ENCODE measurements around the gene GSE1.

Gene GSE1

DNA sequence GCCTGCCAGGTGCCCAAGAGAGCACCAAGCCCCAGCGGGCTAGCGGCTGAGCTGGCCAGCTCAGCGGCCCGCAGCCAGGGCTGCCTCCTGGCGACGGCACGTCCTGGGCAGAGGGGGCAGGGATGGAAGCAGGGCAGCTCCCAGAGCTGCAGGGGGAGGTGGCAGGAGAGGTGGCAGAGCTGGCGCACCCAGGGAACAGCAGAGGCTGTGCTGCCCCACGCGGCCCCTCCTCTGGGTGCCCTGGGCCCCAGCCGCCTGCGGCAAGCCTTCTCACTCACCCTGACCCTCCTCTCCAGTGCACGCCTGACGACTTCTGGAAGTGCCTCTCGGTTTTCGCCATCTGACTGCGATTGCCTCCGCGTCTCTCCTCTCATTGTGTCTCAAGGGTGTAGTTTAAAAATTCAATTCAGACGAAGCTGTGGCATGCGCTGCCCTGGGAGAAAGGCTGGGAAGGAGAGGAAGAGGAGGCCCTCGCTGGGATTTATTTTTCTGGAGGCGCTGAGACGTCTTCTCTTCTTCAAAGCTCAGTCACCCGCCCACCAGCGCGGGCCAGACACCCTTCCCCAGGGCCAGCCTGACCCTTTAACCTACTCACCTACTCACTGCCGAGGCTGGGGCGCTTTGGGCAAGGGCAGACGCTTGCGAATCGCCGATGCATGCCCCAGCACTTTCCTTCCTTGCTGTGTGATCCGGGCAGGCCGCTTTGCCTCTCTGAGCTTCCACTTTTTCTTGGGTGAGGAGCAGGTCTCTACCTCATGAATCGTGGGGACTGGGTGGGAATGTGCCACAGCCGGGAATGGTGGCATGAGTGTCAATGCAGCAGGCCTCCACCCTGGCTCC is 24.9 kb downstream of the GSE1 start:
- H3K36me3 ChIP-seq (ENCODE audit: control insufficient read depth in 1 of 2, insufficient read depth in 2 of 2, low read depth in 1 of 2, low read length in 2 of 2): peaks cover 0 to 89% of the 10 kb centered on the region in 2 experiments
- no peak overlapping the region for H3K14ac ChIP-seq (ENCODE audit: low read length in 2 of 2)
- H3K4me3 ChIP-seq (ENCODE audit: insufficient read depth in 1 of 2, low read depth in 1 of 2, low read length in 2 of 2): no peak overlapping the region
- H4K8ac ChIP-seq (ENCODE audit: low read length): peak overlapping the region; percentile 51
- H2BK5ac ChIP-seq (ENCODE audit: low read depth, low read length, poor library complexity, severe bottlenecking): no peak overlapping the region
- no peak overlapping the region for H2AFZ ChIP-seq (ENCODE audit: low read depth, low read length)
- H3K18ac ChIP-seq (ENCODE audit: low read depth in 1 of 2, low read length in 2 of 2): no peak overlapping the region
- H2BK12ac ChIP-seq (ENCODE audit: low read length in 2 of 2): no peak overlapping the region
- peaks cover 61% of the 10 kb centered on the region for H3K79me1 ChIP-seq (replicated peaks; ENCODE audit: low read length, poor library complexity, severe bottlenecking)
- peaks cover 42% of the 10 kb centered on the region for H3K4me1 ChIP-seq (ENCODE audit: control insufficient read depth, insufficient read depth, low read depth, low read length)
- DNase-seq: no peak
- WGBS: 95% methylated on average over 25 of the region's 37 CpGs
- H2BK120ac ChIP-seq (ENCODE audit: low read depth, low read length): no peak overlapping the region
- no peak overlapping the region for H3K27ac ChIP-seq (ENCODE audit: low read length, poor library complexity, severe bottlenecking)
- H2BK15ac ChIP-seq (ENCODE audit: low read depth, poor library complexity, severe bottlenecking): no peak overlapping the region
- H3K23ac ChIP-seq (ENCODE audit: low read length in 2 of 2): no peak overlapping the region
- no peak overlapping the region for H2AK5ac ChIP-seq (ENCODE audit: low read length, severe bottlenecking)
- no peak overlapping the region for H4K91ac ChIP-seq (ENCODE audit: low read length)
- no peaks in the 10 kb centered on the region for H3K9me3 ChIP-seq (ENCODE audit: control insufficient read depth, low read length)
- no peaks in the 10 kb centered on the region for H3K27me3 ChIP-seq (ENCODE audit: control insufficient read depth in 1 of 2, insufficient read depth in 1 of 2, low read length in 2 of 2)
- H3K9ac ChIP-seq (ENCODE audit: low read length): no peak overlapping the region
- H3K4ac ChIP-seq (ENCODE audit: low read depth in 1 of 2, low read length in 2 of 2): no peak overlapping the region
- no peak overlapping the region for H3K4me2 ChIP-seq (ENCODE audit: low read length, poor library complexity, severe bottlenecking)

DNA sequence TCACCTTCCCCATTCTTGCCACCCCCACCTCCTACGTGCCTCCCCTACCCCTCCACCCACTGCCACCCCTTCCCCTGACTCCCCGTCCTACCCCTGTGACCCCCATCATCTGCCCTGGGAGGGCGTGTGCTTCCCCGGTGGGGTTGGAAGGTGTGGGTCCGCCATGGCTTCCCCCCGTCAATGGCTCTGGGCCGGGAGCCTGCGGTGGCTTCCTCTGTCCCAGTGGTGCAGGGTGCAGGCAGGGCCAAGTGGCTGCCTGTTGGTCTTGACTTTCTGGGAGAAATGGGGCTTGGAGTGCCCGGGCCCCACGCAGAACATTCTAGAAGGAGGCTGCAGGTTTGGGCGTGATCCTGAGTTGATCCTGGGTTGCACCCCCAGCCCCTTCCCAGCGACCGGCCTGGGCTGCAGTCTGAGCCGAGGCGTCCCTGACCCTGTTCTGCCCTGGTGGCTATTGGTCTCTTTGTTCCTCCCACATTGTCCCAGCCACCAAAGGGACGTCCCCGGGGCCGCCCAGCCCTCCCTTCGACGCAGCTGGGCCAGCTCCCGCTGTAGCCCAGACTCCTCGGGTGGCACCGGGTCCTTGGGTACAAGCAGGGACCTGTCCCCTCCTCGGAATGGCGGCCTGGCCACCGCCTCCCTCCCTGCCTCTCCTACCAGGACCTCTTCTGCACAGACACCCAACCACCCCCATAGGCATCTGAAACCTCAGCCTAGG is 25.7 kb downstream of the GSE1 start:
- no peak overlapping the region for H2AFZ ChIP-seq (ENCODE audit: low read depth, low read length)
- no peak overlapping the region for H3K4me2 ChIP-seq (ENCODE audit: low read length, poor library complexity, severe bottlenecking)
- H3K27ac ChIP-seq (ENCODE audit: low read length, poor library complexity, severe bottlenecking): no peak overlapping the region
- peaks cover 65% of the 10 kb centered on the region for H3K79me1 ChIP-seq (replicated peaks; ENCODE audit: low read length, poor library complexity, severe bottlenecking)
- H3K14ac ChIP-seq (ENCODE audit: low read length in 2 of 2): no peak overlapping the region
- H3K4me1 ChIP-seq (ENCODE audit: control insufficient read depth, insufficient read depth, low read depth, low read length): peaks cover 38% of the 10 kb centered on the region
- peaks cover 0 to 88% of the 10 kb centered on the region in 2 experiments for H3K36me3 ChIP-seq (ENCODE audit: control insufficient read depth in 1 of 2, insufficient read depth in 2 of 2, low read depth in 1 of 2, low read length in 2 of 2)
- H4K91ac ChIP-seq (ENCODE audit: low read length): no peak overlapping the region
- no peak overlapping the region for H3K4me3 ChIP-seq (ENCODE audit: insufficient read depth in 1 of 2, low read depth in 1 of 2, low read length in 2 of 2)
- no peak overlapping the region for H3K18ac ChIP-seq (ENCODE audit: low read depth in 1 of 2, low read length in 2 of 2)
- H2AK5ac ChIP-seq (ENCODE audit: low read length, severe bottlenecking): no peak overlapping the region
- no peak overlapping the region for H2BK120ac ChIP-seq (ENCODE audit: low read depth, low read length)
- no peaks in the 10 kb centered on the region for H3K9me3 ChIP-seq (ENCODE audit: control insufficient read depth, low read length)
- H2BK12ac ChIP-seq (ENCODE audit: low read length in 2 of 2): no peak overlapping the region
- no peak overlapping the region for H3K23ac ChIP-seq (ENCODE audit: low read length in 2 of 2)
- H4K8ac ChIP-seq (ENCODE audit: low read length): no peak overlapping the region
- H2BK15ac ChIP-seq (ENCODE audit: low read depth, poor library complexity, severe bottlenecking): no peak overlapping the region
- no peak overlapping the region for H3K9ac ChIP-seq (ENCODE audit: low read length)
- no peaks in the 10 kb centered on the region for H3K27me3 ChIP-seq (ENCODE audit: control insufficient read depth in 1 of 2, insufficient read depth in 1 of 2, low read length in 2 of 2)
- H2BK5ac ChIP-seq (ENCODE audit: low read depth, low read length, poor library complexity, severe bottlenecking): no peak overlapping the region
- H3K4ac ChIP-seq (ENCODE audit: low read depth in 1 of 2, low read length in 2 of 2): no peak overlapping the region
- no peak for DNase-seq
- 96% methylated on average over 26 of the region's 26 CpGs for WGBS

DNA sequence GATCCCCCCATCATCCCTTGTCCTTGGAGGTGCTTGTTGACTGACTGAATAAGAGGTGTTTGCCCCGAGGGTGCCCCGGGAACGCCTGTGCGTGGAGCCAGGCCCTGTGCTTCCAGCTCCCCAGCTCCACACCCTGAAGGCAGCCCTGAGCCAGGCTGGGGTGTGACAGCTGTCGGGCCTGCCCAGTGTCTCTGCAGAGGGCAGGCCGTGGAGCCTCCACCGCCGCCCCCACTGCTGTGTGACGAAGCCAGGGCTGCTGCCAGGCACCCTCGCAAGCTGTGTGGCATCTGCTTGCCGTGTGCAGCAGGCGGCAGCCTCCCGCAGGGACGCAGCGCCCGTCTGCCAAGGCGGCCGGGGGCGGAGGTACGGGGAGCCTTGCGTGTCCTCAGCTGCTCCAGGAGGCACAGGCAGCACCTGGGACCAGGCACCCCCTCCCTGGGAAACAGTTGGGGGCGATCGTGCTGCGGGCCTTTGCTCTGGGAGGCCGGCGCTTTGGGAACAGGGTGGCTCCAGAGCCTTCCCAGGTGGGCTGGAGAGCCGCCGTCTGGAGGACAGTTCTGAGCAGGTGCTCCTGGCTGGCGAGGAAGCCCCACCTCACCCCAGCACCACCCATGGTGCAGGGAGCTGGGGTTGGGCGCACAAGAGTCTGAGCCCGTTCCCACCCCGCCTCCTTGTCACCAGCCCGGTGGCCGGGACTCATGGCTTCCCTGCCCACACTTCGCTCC is 26.6 kb downstream of the GSE1 start:
- no peaks in the 10 kb centered on the region for H3K27me3 ChIP-seq (ENCODE audit: control insufficient read depth in 1 of 2, insufficient read depth in 1 of 2, low read length in 2 of 2)
- no peak overlapping the region for H2BK15ac ChIP-seq (ENCODE audit: low read depth, poor library complexity, severe bottlenecking)
- H4K8ac ChIP-seq (ENCODE audit: low read length): no peak overlapping the region
- no peak overlapping the region for H2AFZ ChIP-seq (ENCODE audit: low read depth, low read length)
- no peak overlapping the region for H2BK12ac ChIP-seq (ENCODE audit: low read length in 2 of 2)
- peak overlapping the region in 1 of 2 experiments; percentile 3 for H3K4me3 ChIP-seq (ENCODE audit: insufficient read depth in 1 of 2, low read depth in 1 of 2, low read length in 2 of 2)
- no peak overlapping the region for H2BK5ac ChIP-seq (ENCODE audit: low read depth, low read length, poor library complexity, severe bottlenecking)
- H3K9ac ChIP-seq (ENCODE audit: low read length): no peak overlapping the region
- H3K23ac ChIP-seq (ENCODE audit: low read length in 2 of 2): no peak overlapping the region
- peaks cover 0 to 79% of the 10 kb centered on the region in 2 experiments for H3K36me3 ChIP-seq (ENCODE audit: control insufficient read depth in 1 of 2, insufficient read depth in 2 of 2, low read depth in 1 of 2, low read length in 2 of 2)
- H3K4me1 ChIP-seq (ENCODE audit: control insufficient read depth, insufficient read depth, low read depth, low read length): peaks cover 37% of the 10 kb centered on the region
- H3K4me2 ChIP-seq (ENCODE audit: low read length, poor library complexity, severe bottlenecking): no peak overlapping the region
- H3K14ac ChIP-seq (ENCODE audit: low read length in 2 of 2): no peak overlapping the region
- no peaks in the 10 kb centered on the region for H3K9me3 ChIP-seq (ENCODE audit: control insufficient read depth, low read length)
- no peak overlapping the region for H3K27ac ChIP-seq (ENCODE audit: low read length, poor library complexity, severe bottlenecking)
- 93% methylated on average over 35 of the region's 35 CpGs for WGBS
- H2BK120ac ChIP-seq (ENCODE audit: low read depth, low read length): no peak overlapping the region
- no peak overlapping the region for H3K4ac ChIP-seq (ENCODE audit: low read depth in 1 of 2, low read length in 2 of 2)
- peaks cover 58% of the 10 kb centered on the region for H3K79me1 ChIP-seq (replicated peaks; ENCODE audit: low read length, poor library complexity, severe bottlenecking)
- H3K18ac ChIP-seq (ENCODE audit: low read depth in 1 of 2, low read length in 2 of 2): no peak overlapping the region
- no peak for DNase-seq
- no peak overlapping the region for H4K91ac ChIP-seq (ENCODE audit: low read length)
- no peak overlapping the region for H2AK5ac ChIP-seq (ENCODE audit: low read length, severe bottlenecking)

DNA sequence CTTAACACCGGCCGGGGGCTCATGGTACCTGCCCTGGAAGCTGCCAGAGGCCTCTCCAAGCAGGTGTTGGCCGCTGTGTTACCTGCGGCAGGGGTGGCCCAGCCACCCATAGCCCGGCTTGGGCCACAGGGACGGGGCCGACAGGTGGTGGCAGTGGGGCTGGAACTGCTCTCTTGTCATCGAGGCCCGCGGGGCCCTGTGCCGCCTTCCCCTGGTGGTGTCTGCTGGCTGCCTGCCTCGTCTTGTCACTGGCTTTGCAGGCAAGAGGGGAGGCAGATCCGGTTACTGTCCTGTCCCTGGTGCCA is 27.1 kb downstream of the GSE1 start:
- Histone ChIP-seq H2BK15ac (ENCODE audit: low read depth, poor library complexity, severe bottlenecking) (no peak overlapping the region), H3K23ac (ENCODE audit: low read length in 2 of 2) (no peak overlapping the region), H3K9ac (ENCODE audit: low read length) (no peak overlapping the region), H3K36me3 (ENCODE audit: control insufficient read depth in 1 of 2, insufficient read depth in 2 of 2, low read depth in 1 of 2, low read length in 2 of 2) (peaks cover 0 to 74% of the 10 kb centered on the region in 2 experiments), H2BK5ac (ENCODE audit: low read depth, low read length, poor library complexity, severe bottlenecking) (no peak overlapping the region), H2AFZ (ENCODE audit: low read depth, low read length) (no peak overlapping the region), H3K9me3 (ENCODE audit: control insufficient read depth, low read length) (no peaks in the 10 kb centered on the region), H3K79me1 (replicated peaks; ENCODE audit: low read length, poor library complexity, severe bottlenecking) (peaks cover 61% of the 10 kb centered on the region), H3K14ac (ENCODE audit: low read length in 2 of 2) (no peak overlapping the region), H3K4me2 (ENCODE audit: low read length, poor library complexity, severe bottlenecking) (no peak overlapping the region), H4K91ac (ENCODE audit: low read length) (no peak overlapping the region), H3K18ac (ENCODE audit: low read depth in 1 of 2, low read length in 2 of 2) (no peak overlapping the region), H3K4me1 (ENCODE audit: control insufficient read depth, insufficient read depth, low read depth, low read length) (peaks cover 38% of the 10 kb centered on the region), H3K4me3 (ENCODE audit: insufficient read depth in 1 of 2, low read depth in 1 of 2, low read length in 2 of 2) (peak overlapping the region in 1 of 2 experiments; percentile 3), H3K4ac (ENCODE audit: low read depth in 1 of 2, low read length in 2 of 2) (no peak overlapping the region), H3K27ac (ENCODE audit: low read length, poor library complexity, severe bottlenecking) (no peak overlapping the region), H2BK12ac (ENCODE audit: low read length in 2 of 2) (no peak overlapping the region), H2BK120ac (ENCODE audit: low read depth, low read length) (no peak overlapping the region), H2AK5ac (ENCODE audit: low read length, severe bottlenecking) (no peak overlapping the region), H4K8ac (ENCODE audit: low read length) (no peak overlapping the region), H3K27me3 (ENCODE audit: control insufficient read depth in 1 of 2, insufficient read depth in 1 of 2, low read length in 2 of 2) (no peaks in the 10 kb centered on the region)
- 92% methylated on average over 13 of the region's 13 CpGs for WGBS
- DNase-seq: no peak

All from mesenchymal stem cell (in vitro differentiated cells and primary cell).